A549 (cell line): Measurements from ENCODE around the gene GNG4. TPM values are rescaled to one million over a fixed set of nuclear protein-coding genes. Genes with fewer than 3 reads are reported as not detected.

ENCODE experiments used
- ATAC-seq, 2 experiments: fragments of 200-7000 bp in 1 of 2; fragments of >200 bp in 1 of 2; cut with Nextera tagmentation in 1 of 2; cut with Tn5 transposase in 1 of 2; 3 replicates each; pipeline versions ENCODE4 v1.8.0 to v1.9.1; 2018 to 2020; ENCODE audit warnings: mild to moderate bottlenecking in 1 of 2, moderate library complexity in 1 of 2
- CTCF ChIA-PET: fragments of 300-600 bp; sonication (Branson Sonifier 250); formaldehyde crosslinking; extraction: SDS; loops from one replicate; lab custom pipeline; 2021; ENCODE audit warnings: antibody characterized with exemption, inconsistent platforms; lab: Yijun Ruan, JAX
- POLR2A ChIA-PET: fragments of 350-600 bp; formaldehyde crosslinking; extraction: SDS; loops from one replicate; lab custom pipeline; 2021; ENCODE audit warnings: antibody characterized with exemption, inconsistent platforms; lab: Yijun Ruan, JAX
- DNase-seq, 2 experiments: peaks; one replicate each; pipeline versions ENCODE4 v3.0.0 to v3.0.0-alpha.2; 2011 to 2016; ENCODE audit warnings: low read depth in 1 of 2, low spot score in 1 of 2
- FAIRE-seq: peaks from 2 replicates; lab custom pipeline; 2011; peaks lifted over from hg19 to GRCh38; lab: Jason Lieb, UNC
- H3K27ac ChIP-seq, 2 experiments: fragments of >200 bp; sonication (Bioruptor Twin); formaldehyde crosslinking; 3 replicates each; pipeline ENCODE4 v1.5.1; 2016 to 2017
- H3K4me1 ChIP-seq: fragments of >200 bp; sonication (Bioruptor Twin); formaldehyde crosslinking; 3 replicates; pipeline ENCODE4 v1.6.1; 2016
- H3K4me2 ChIP-seq: fragments of >200 bp; sonication (Bioruptor Twin); formaldehyde crosslinking; 3 replicates; pipeline ENCODE4 v1.6.1; 2016
- H3K4me3 ChIP-seq: fragments of >200 bp; sonication (Bioruptor Twin); formaldehyde crosslinking; 3 replicates; pipeline ENCODE4 v1.5.1; 2016
- H3K9me3 ChIP-seq: fragments of >200 bp; sonication (Bioruptor Twin); formaldehyde crosslinking; 3 replicates; pipeline ENCODE4 v1.6.1; 2016
- ATOH8 ChIP-seq: fragments of 250-450 bp; sonication (Bioruptor Pico); IDR thresholded peaks from 2 replicates; pipeline ENCODE4 v1.5.0; 2020; ENCODE audit warnings: low read depth, mild to moderate bottlenecking, moderate library complexity
- BCL3 ChIP-seq: fragments of >200 bp; sonication (Bioruptor Twin); formaldehyde crosslinking; IDR thresholded peaks from 3 replicates; pipeline ENCODE4 v1.6.1; 2016
- BHLHE40 ChIP-seq: IDR thresholded peaks from 2 replicates; pipeline ENCODE4 v1.6.1; 2012; ENCODE audit warnings: low read depth, low read length, inconsistent platforms
- CBX8 ChIP-seq: fragments of 200-600 bp; sonication (generic); IDR thresholded peaks from 2 replicates; pipeline ENCODE4 v1.6.1; 2016
- CHD2 ChIP-seq: fragments of 150-350 bp; IDR thresholded peaks from 2 replicates; pipeline ENCODE4 v1.6.1; 2014; ENCODE audit warnings: low read length; ENCODE audit not compliant: partially characterized antibody
- CHD4 ChIP-seq: fragments of 200-600 bp; sonication (generic); IDR thresholded peaks from 2 replicates; pipeline ENCODE4 v1.6.1; 2016; ENCODE audit warnings: antibody characterized with exemption, mild to moderate bottlenecking, borderline replicate concordance
- CTCF ChIP-seq: fragments of >200 bp; sonication (Bioruptor Twin); formaldehyde crosslinking; IDR thresholded peaks from 3 replicates; pipeline ENCODE4 v1.5.1; 2016
- E2F6 ChIP-seq: IDR thresholded peaks from 2 replicates; pipeline ENCODE4 v1.6.1; 2012; ENCODE audit warnings: low read depth, borderline replicate concordance
- EHMT2 ChIP-seq: fragments of 200-600 bp; sonication (generic); IDR thresholded peaks from 2 replicates; pipeline ENCODE4 v1.6.1; 2016; ENCODE audit warnings: antibody characterized with exemption, low read depth, mild to moderate bottlenecking, moderate library complexity
- EP300 ChIP-seq, 2 experiments: fragments of >200 bp; sonication (Bioruptor Twin); formaldehyde crosslinking; IDR thresholded peaks; 2 replicates in 1 of 2; 3 replicates in 1 of 2; pipeline ENCODE4 v1.6.1; 2016 to 2017
- ESRRA ChIP-seq: fragments of 150-350 bp; IDR thresholded peaks from 2 replicates; pipeline ENCODE4 v1.6.1; 2014; ENCODE audit warnings: mild to moderate bottlenecking, low read length, borderline replicate concordance
- FOSB ChIP-seq: fragments of 250-450 bp; sonication (Bioruptor Pico); IDR thresholded peaks from 2 replicates; pipeline ENCODE4 v1.5.0; 2020; ENCODE audit warnings: mild to moderate bottlenecking, moderate library complexity
- HES2 ChIP-seq: fragments of >200 bp; sonication (Bioruptor Twin); formaldehyde crosslinking; IDR thresholded peaks from 2 replicates; pipeline ENCODE4 v1.6.1; 2016
- HEYL ChIP-seq: fragments of 250-450 bp; sonication (Bioruptor Pico); IDR thresholded peaks from 2 replicates; pipeline ENCODE4 v1.8.0; 2021; ENCODE audit warnings: mild to moderate bottlenecking, moderate library complexity
- HOXA7 ChIP-seq: fragments of 250-450 bp; sonication (Bioruptor Pico); IDR thresholded peaks from 2 replicates; pipeline ENCODE4 v1.5.0; 2020; ENCODE audit warnings: mild to moderate bottlenecking, moderate library complexity
- HOXB13 ChIP-seq: fragments of 250-450 bp; sonication (Bioruptor Pico); IDR thresholded peaks from 2 replicates; pipeline ENCODE4 v1.5.0; 2020; ENCODE audit warnings: low read depth, mild to moderate bottlenecking, moderate library complexity
- KDM1A ChIP-seq: fragments of 200-600 bp; sonication (generic); IDR thresholded peaks from 2 replicates; pipeline ENCODE4 v1.6.1; 2016; ENCODE audit warnings: low read depth, mild to moderate bottlenecking
- KDM5A ChIP-seq: fragments of 200-600 bp; sonication (generic); IDR thresholded peaks from 2 replicates; pipeline ENCODE4 v1.6.1; 2016; ENCODE audit warnings: antibody characterized with exemption, mild to moderate bottlenecking
- NPAS2 ChIP-seq: fragments of 250-450 bp; sonication (Bioruptor Pico); IDR thresholded peaks from 2 replicates; pipeline ENCODE4 v1.8.0; 2022; ENCODE audit warnings: mild to moderate bottlenecking, moderate library complexity, borderline replicate concordance
- NR3C1 ChIP-seq: fragments of >200 bp; sonication (Bioruptor Twin); formaldehyde crosslinking; IDR thresholded peaks from 3 replicates; pipeline ENCODE4 v1.6.1; 2017
- RAD21 ChIP-seq, 2 experiments: fragments of >200 bp in 1 of 2; sonication (Bioruptor Twin) in 1 of 2; formaldehyde crosslinking in 1 of 2; IDR thresholded peaks in 1 of 2; conservative IDR thresholded peaks in 1 of 2; 2 replicates in 1 of 2; 3 replicates in 1 of 2; pipeline ENCODE4 v1.6.1; 2012 to 2018; ENCODE audit warnings: inconsistent platforms in 1 of 2
- RCOR1 ChIP-seq: fragments of 150-350 bp; IDR thresholded peaks from 2 replicates; pipeline ENCODE4 v1.6.1; 2014; ENCODE audit warnings: antibody characterized with exemption, low read length, low read depth
- REST ChIP-seq: fragments of 200-600 bp; sonication (generic); IDR thresholded peaks from 2 replicates; pipeline ENCODE4 v1.6.1; 2016; ENCODE audit warnings: antibody characterized with exemption, mild to moderate bottlenecking, moderate library complexity
- RNF2 ChIP-seq: fragments of 200-600 bp; sonication (generic); IDR thresholded peaks from 2 replicates; pipeline ENCODE4 v1.6.1; 2016; ENCODE audit warnings: low read depth, mild to moderate bottlenecking, antibody characterized with exemption, moderate library complexity, borderline replicate concordance
- SMC3 ChIP-seq: fragments of >200 bp; sonication (Bioruptor Twin); formaldehyde crosslinking; IDR thresholded peaks from 3 replicates; pipeline ENCODE4 v1.6.1; 2018; ENCODE audit warnings: inconsistent platforms
- TP53 ChIP-seq: fragments of 250-450 bp; sonication (Bioruptor Pico); IDR thresholded peaks from 2 replicates; pipeline ENCODE4 v1.5.0; 2021; ENCODE audit warnings: mild to moderate bottlenecking, moderate library complexity
- USF2 ChIP-seq: fragments of 450-650 bp; IDR thresholded peaks from 2 replicates; pipeline ENCODE4 v1.6.1; 2014; ENCODE audit warnings: antibody characterized with exemption
- ZC3H11A ChIP-seq: fragments of 450-650 bp; IDR thresholded peaks from 2 replicates; pipeline ENCODE4 v1.6.1; 2014; ENCODE audit warnings: antibody characterized with exemption, mild to moderate bottlenecking
- ZFP36 ChIP-seq: fragments of 450-650 bp; IDR thresholded peaks from 2 replicates; pipeline ENCODE4 v1.6.1; 2014; ENCODE audit warnings: borderline replicate concordance; ENCODE audit not compliant: partially characterized antibody
- ZNF302 ChIP-seq: fragments of 250-450 bp; sonication (Bioruptor Pico); IDR thresholded peaks from 2 replicates; pipeline ENCODE4 v1.9.0; 2021; ENCODE audit warnings: inconsistent platforms, mild to moderate bottlenecking, moderate library complexity
- WGBS: methylation state at CpG from one replicate; pipeline ENCODE4 v1.1.6; 2017; ENCODE audit errors: missing lambda C conversion rate; 5-methylcytosine and 5-hydroxymethylcytosine counted together
- polyA plus RNA-seq, 4 experiments: library from polyadenylated mRNA; depleted of rRNA in 3 of 4; stranded (reverse); fragments of >200 nt; fragmentation: RNase III in 1 of 4; extraction: RNeasy Plus Mini Kit Qiagen cat#74134 plus additional on column Dnase treatment in 1 of 4; gene quantifications; 2 replicates in 3 of 4; 3 replicates in 1 of 4; pipeline ENCODE4 v1.2.3, GENCODE V29; 2011 to 2017

The GNG4 gene
- polyA plus RNA-seq, 2 of the 4 experiments (the other 2 are of a cell fraction): 10.5 to 16.3 TPM

- no peak for TF ChIP-seq FOSB (CRISPR knock-in tag)
- no peak for TF ChIP-seq ZC3H11A
- no peak for TF ChIP-seq RCOR1
- TF ChIP-seq HOXB13 (CRISPR knock-in tag): no peak
- no peak for TF ChIP-seq RAD21 (conservative IDR thresholded peaks at IDR 0.05 in 1 of 2, IDR thresholded peaks at IDR 0.05 in 1 of 2)
- no peak for TF ChIP-seq BCL3
- no peak for TF ChIP-seq RNF2
- no peak for TF ChIP-seq ZFP36
- no peak for TF ChIP-seq HOXA7 (CRISPR knock-in tag)
- no peak for TF ChIP-seq EP300 (IDR thresholded peaks at IDR 0.05)
- TF ChIP-seq CHD2: no peak
- TF ChIP-seq BHLHE40: no peak
- TF ChIP-seq E2F6: no peak
- TF ChIP-seq EHMT2: no peak
- no peak for TF ChIP-seq ZNF302
- TF ChIP-seq KDM1A: no peak
- no peak for TF ChIP-seq NR3C1
- no peak for TF ChIP-seq ATOH8 (CRISPR knock-in tag)
- TF ChIP-seq SMC3: no peak
- TF ChIP-seq TP53: no peak
- CTCF ChIA-PET: interaction anchor here (1.0 kb wide), 1 partner anchor 11 kb away, joined by 3 read pairs; no protein-coding TSS in a partner anchor
Measured at GRCh38 chr1:235610157-235610556, 39.4 kb downstream of the GNG4 start.

GRCh38 chr1:235608278-235608677 lies 41.3 kb downstream of the GNG4 start:
- Histone ChIP-seq H3K4me2 (no peak overlapping the region), H3K4me3 (no peak overlapping the region), H3K27ac (no peak overlapping the region), H3K4me1 (no peaks in the 10 kb centered on the region), H3K9me3 (no peaks in the 10 kb centered on the region)
- no peak for DNase-seq
- ATAC-seq: no peak
- ChIA-PET POLR2A (no interaction called here), CTCF (interaction anchor here (1.9 to 2.1 kb wide), 2 partner anchors 10 to 15 kb away, joined by 4 to 8 read pairs; no protein-coding TSS in a partner anchor)
- FAIRE-seq: no peak
- 54% methylated on average over 3 of the region's 3 CpGs for WGBS
- no peak for TF ChIP-seq BHLHE40
- no peak for TF ChIP-seq ESRRA
- no peak for TF ChIP-seq EP300 (IDR thresholded peaks at IDR 0.05)
- no peak for TF ChIP-seq KDM5A
- no peak for TF ChIP-seq HEYL (CRISPR knock-in tag)
- TF ChIP-seq CTCF: no peak
- TF ChIP-seq NPAS2 (CRISPR knock-in tag): no peak
- no peak for TF ChIP-seq NR3C1
- no peak for TF ChIP-seq REST
- no peak for TF ChIP-seq CHD4
- TF ChIP-seq HES2: no peak
- no peak for TF ChIP-seq CBX8
- no peak for TF ChIP-seq USF2

More at GRCh38 chr1:235610157-235610556, 39.4 kb downstream of the GNG4 start:
- Histone ChIP-seq H3K27ac (no peak overlapping the region), H3K4me1 (no peaks in the 10 kb centered on the region), H3K9me3 (no peaks in the 10 kb centered on the region), H3K4me2 (no peak overlapping the region), H3K4me3 (no peak overlapping the region)
- 79% methylated on average over 6 of the region's 6 CpGs for WGBS
- no peak for FAIRE-seq
- DNase-seq: no peak
- no peak for ATAC-seq
- POLR2A ChIA-PET: no interaction called here
